Lower leg skin (tissue), 4 donors: ENCODE data around the gene CDH18. TPM values are rescaled to one million over a fixed set of nuclear protein-coding genes. Genes with fewer than 3 reads are reported as not detected.

Experiments
- DNase-seq, 2 donors: peaks; one replicate each; pipeline ENCODE4 v3.0.0-alpha.2; 2019; ENCODE audit warnings: low spot score in 2 of 2
- H3K4me3 ChIP-seq: fragments of 200-600 bp; sonication (generic); 2 replicates; pipeline ENCODE4 v1.5.1; 2017; ENCODE audit warnings: mild to moderate bottlenecking, low read depth; ENCODE audit not compliant: poor library complexity, severe bottlenecking
- CTCF ChIP-seq, 3 donors: fragments of 450-650 bp; IDR thresholded peaks; one replicate each; pipeline ENCODE4 v1.5.1; 2016; ENCODE audit warnings: antibody characterized with exemption in 3 of 3, mild to moderate bottlenecking in 3 of 3, moderate library complexity in 2 of 3
- POLR2A ChIP-seq, 2 donors: fragments of 450-650 bp; IDR thresholded peaks; one replicate each; pipeline ENCODE4 v1.6.1; 2016 to 2017; ENCODE audit warnings: antibody characterized with exemption in 2 of 2, mild to moderate bottlenecking in 1 of 2, moderate library complexity in 1 of 2
- WGBS, 2 donors: methylation state at CpG; one replicate each; pipeline ENCODE4 v1.1.5; 2018; 5-methylcytosine and 5-hydroxymethylcytosine counted together
- intact Hi-C: fragments of 100-400 bp; cut with DNase I; formaldehyde crosslinking; loops from one replicate; pipeline ENCODE4 v1.15.0; 2023; ENCODE audit warnings: low total_unique reads
- total RNA-seq, 4 donors: library from RNA; depleted of rRNA; stranded (reverse); fragments of >200 nt; gene quantifications; one replicate each; pipeline ENCODE4 v1.1.0, GENCODE V29; 2016

The CDH18 gene
- total RNA-seq, 4 donors from 2014 or later, result 0.29 to 0.76 (median 0.56) TPM; not detected in 1

- TF ChIP-seq CTCF (IDR thresholded peaks at IDR 0.05) (no peak), POLR2A (IDR thresholded peaks at IDR 0.05) (no peak)
- no peak overlapping the region for H3K4me3 ChIP-seq
- peak in 1 of 2 donors; percentile 30 for DNase-seq
- 46 to 58% methylated on average over 3 of the region's 3 CpGs for WGBS, 2 donors
- intact Hi-C loops, result no loop called here
These were observed 59.2 kb downstream of the CDH18 start for GRCh38 chr5:19928562-19929421.

- H3K4me3 ChIP-seq, result no peak overlapping the region
- WGBS, 2 donors, result 53 to 60% methylated on average over 3 of the region's 3 CpGs
- no peak for DNase-seq
- TF ChIP-seq POLR2A (IDR thresholded peaks at IDR 0.05), result no peak
- no peak for TF ChIP-seq CTCF (IDR thresholded peaks at IDR 0.05)
- intact Hi-C loops, result no loop called here
These were observed 60.1 kb downstream of the CDH18 start for GRCh38 chr5:19927919-19928318.

- intact Hi-C loops, result no loop called here
- 46 to 50% methylated on average over 2 of the region's 2 CpGs for WGBS, 2 donors
- DNase-seq, result no peak
- TF ChIP-seq POLR2A (IDR thresholded peaks at IDR 0.05) (no peak), CTCF (IDR thresholded peaks at IDR 0.05) (no peak)
- no peak overlapping the region for H3K4me3 ChIP-seq
These were observed 60.8 kb downstream of the CDH18 start for GRCh38 chr5:19927170-19927569.

- WGBS, 2 donors, result 72 to 83% methylated on average over 3 of the region's 3 CpGs
- TF ChIP-seq POLR2A (IDR thresholded peaks at IDR 0.05) (no peak), CTCF (IDR thresholded peaks at IDR 0.05) (no peak)
- no peak for DNase-seq
- H3K4me3 ChIP-seq, result no peak overlapping the region
- intact Hi-C loops, result no loop called here
These were observed 64.3 kb downstream of the CDH18 start for GRCh38 chr5:19923742-19924141.

- 93 to 94% methylated on average over 4 of the region's 4 CpGs for WGBS, 2 donors
- no peak overlapping the region for H3K4me3 ChIP-seq
- TF ChIP-seq CTCF (IDR thresholded peaks at IDR 0.05), result no peak
- TF ChIP-seq POLR2A (IDR thresholded peaks at IDR 0.05), result no peak
- no peak for DNase-seq
- intact Hi-C loops, result no loop called here
These were observed 67.2 kb downstream of the CDH18 start for GRCh38 chr5:19920761-19921160.
